Smooth muscle cell (in vitro differentiated cells): ENCODE data around the gene PI4KB. TPM values are rescaled to one million over a fixed set of nuclear protein-coding genes. Genes with fewer than 3 reads are reported as not detected.
A peak's percentile ranks its signal among the peaks of the same experiment; 100 is the strongest.

Experiments used
- DNase-seq: peaks from one replicate; lab custom pipeline; 2025; ENCODE audit not compliant: unreplicated experiment; lab: John Stamatoyannopoulos, UW
- H2AFZ ChIP-seq: fragments of 200-600 bp; sonication (generic); 2 replicates; pipeline ENCODE4 v1.6.0; 2016; ENCODE audit warnings: antibody characterized with exemption, low read depth, mild to moderate bottlenecking
- H3F3A ChIP-seq: fragments of 200-600 bp; sonication (generic); 2 replicates; pipeline ENCODE4 v1.6.0; 2017; ENCODE audit warnings: antibody characterized with exemption, low read depth
- H3K27ac ChIP-seq: fragments of 200-600 bp; sonication (generic); 2 replicates; pipeline ENCODE4 v1.5.1; 2016; ENCODE audit warnings: low read depth, mild to moderate bottlenecking
- H3K27me3 ChIP-seq: fragments of 200-600 bp; sonication (generic); 2 replicates; pipeline ENCODE4 v1.6.1; 2016; ENCODE audit warnings: low read depth, mild to moderate bottlenecking
- H3K36me3 ChIP-seq: fragments of 200-600 bp; sonication (generic); 2 replicates; pipeline ENCODE4 v1.5.1; 2016; ENCODE audit warnings: low read depth
- H3K4me1 ChIP-seq: fragments of 200-600 bp; sonication (generic); 2 replicates; pipeline ENCODE4 v1.5.1; 2016; ENCODE audit warnings: low read depth
- H3K4me2 ChIP-seq: fragments of 200-600 bp; sonication (generic); 2 replicates; pipeline ENCODE4 v1.6.0; 2016; ENCODE audit warnings: mild to moderate bottlenecking
- H3K4me3 ChIP-seq: fragments of 200-600 bp; sonication (generic); 2 replicates; pipeline ENCODE4 v1.5.1; 2016; ENCODE audit warnings: mild to moderate bottlenecking
- H3K79me2 ChIP-seq: fragments of 200-600 bp; sonication (generic); 2 replicates; pipeline ENCODE4 v1.6.0; 2016; ENCODE audit warnings: low read depth, mild to moderate bottlenecking
- H3K9ac ChIP-seq: fragments of 200-600 bp; sonication (generic); 2 replicates; pipeline ENCODE4 v1.6.0; 2016; ENCODE audit warnings: low read depth
- H3K9me3 ChIP-seq: fragments of 200-600 bp; sonication (generic); replicated peaks from 2 replicates; pipeline ENCODE4 v1.5.1; 2016; ENCODE audit warnings: low read depth
- H4K20me1 ChIP-seq: fragments of 200-600 bp; sonication (generic); 2 replicates; pipeline ENCODE4 v1.6.0; 2016; ENCODE audit warnings: low read depth
- WGBS: methylation state at CpG from one replicate; pipeline ENCODE4 v1.1.7; 2016; ENCODE audit warnings: low lambda C conversion rate; 5-methylcytosine and 5-hydroxymethylcytosine counted together
- polyA plus RNA-seq: library from polyadenylated mRNA; unstranded; fragments of >200 nt; fragmentation: Nextera tagmentation; extraction: Ambion mirVana; gene quantifications from 2 replicates; pipeline ENCODE4 v1.2.1, GENCODE V29; 2016
- total RNA-seq: library from RNA; depleted of rRNA; stranded (reverse); fragments of >200 nt; gene quantifications from 2 replicates; pipeline ENCODE4 v1.2.3, GENCODE V29; 2014
- TF ChIP-seq, protein P1 (sequence below): fragments of 200-600 bp; sonication (generic); IDR thresholded peaks from 2 replicates; pipeline ENCODE4 v1.5.1; 2017; ENCODE audit warnings: borderline replicate concordance, mild to moderate bottlenecking, antibody characterized with exemption; ENCODE audit not compliant: insufficient read depth, poor library complexity, severe bottlenecking

Gene PI4KB
- total and polyA plus RNA-seq, 2 experiments from 2014 or later, result 32.2 to 46.7 TPM

DNA sequence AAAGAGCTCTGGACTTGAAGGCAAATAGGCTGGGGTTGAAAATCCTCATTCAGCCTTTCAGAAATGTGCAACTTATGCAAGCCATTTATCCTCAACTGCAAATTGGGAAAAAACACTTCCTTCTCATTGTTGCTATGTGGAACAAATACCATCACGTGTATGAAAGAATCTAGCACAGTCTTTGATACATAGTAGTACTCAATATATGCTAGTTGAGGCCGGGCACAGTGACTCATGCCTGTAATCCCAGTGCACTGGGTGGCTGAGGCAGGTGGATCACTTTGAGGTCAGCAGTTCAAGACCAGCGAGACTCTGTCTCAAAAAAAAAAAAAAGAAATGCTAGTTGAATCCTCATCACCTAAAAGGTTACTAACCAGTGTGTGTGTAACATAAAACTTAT is 8.2 kb downstream of the PI4KB start:
- Histone ChIP-seq H3K36me3 (no peaks in the 10 kb centered on the region), H2AFZ (no peak overlapping the region), H3K4me2 (no peak overlapping the region), H3K9ac (no peak overlapping the region), H3K27ac (no peak overlapping the region), H4K20me1 (peaks cover 9% of the 10 kb centered on the region), H3K27me3 (no peaks in the 10 kb centered on the region), H3K79me2 (peaks cover 49% of the 10 kb centered on the region), H3K4me1 (no peaks in the 10 kb centered on the region), H3F3A (no peaks in the 10 kb centered on the region), H3K4me3 (no peak overlapping the region), H3K9me3 (no peaks in the 10 kb centered on the region)
- no peak for DNase-seq
- WGBS, result 95% methylated on average over 3 of the region's 3 CpGs
- TF ChIP-seq, protein P1, sequence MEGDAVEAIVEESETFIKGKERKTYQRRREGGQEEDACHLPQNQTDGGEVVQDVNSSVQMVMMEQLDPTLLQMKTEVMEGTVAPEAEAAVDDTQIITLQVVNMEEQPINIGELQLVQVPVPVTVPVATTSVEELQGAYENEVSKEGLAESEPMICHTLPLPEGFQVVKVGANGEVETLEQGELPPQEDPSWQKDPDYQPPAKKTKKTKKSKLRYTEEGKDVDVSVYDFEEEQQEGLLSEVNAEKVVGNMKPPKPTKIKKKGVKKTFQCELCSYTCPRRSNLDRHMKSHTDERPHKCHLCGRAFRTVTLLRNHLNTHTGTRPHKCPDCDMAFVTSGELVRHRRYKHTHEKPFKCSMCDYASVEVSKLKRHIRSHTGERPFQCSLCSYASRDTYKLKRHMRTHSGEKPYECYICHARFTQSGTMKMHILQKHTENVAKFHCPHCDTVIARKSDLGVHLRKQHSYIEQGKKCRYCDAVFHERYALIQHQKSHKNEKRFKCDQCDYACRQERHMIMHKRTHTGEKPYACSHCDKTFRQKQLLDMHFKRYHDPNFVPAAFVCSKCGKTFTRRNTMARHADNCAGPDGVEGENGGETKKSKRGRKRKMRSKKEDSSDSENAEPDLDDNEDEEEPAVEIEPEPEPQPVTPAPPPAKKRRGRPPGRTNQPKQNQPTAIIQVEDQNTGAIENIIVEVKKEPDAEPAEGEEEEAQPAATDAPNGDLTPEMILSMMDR, result no peak

DNA sequence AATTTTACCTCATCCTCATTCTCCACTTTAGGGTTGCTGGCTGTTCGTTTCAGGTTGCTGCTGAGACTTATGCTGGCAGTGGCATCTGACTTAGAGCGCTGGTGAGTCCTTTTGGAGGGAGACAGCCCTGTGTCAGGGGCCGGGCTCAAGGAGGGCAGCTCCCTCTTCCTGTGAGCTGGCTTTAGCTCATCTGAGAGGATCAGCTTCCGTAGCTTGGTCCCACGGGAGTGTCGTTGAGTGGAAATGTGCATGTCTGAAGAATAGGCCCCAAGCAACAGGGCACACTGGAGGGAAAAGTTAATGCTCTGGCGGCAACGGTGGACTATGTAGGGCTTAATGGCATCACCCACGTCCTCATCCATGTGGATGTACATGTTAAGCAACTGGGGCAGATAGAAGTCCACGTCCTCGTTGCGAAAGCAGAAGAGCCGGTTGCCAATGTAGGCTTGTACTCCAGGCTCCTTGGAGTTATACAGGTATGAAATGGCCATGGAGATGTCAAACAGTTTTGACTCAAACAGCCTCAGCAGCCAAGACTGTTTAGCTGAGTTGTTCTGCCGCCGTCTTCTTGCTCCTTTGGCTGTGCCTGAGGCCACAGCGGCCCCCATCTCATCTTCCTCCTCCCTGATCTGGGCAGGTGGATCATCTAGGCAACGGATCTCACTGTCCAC is 11.5 kb downstream of the PI4KB start:
- DNase-seq, result no peak
- no peak overlapping the region for H3K4me2 ChIP-seq
- H3K36me3 ChIP-seq, result no peaks in the 10 kb centered on the region
- H3K4me3 ChIP-seq, result no peak overlapping the region
- H3K9ac ChIP-seq, result no peak overlapping the region
- no peaks in the 10 kb centered on the region for H3K27me3 ChIP-seq
- H3K9me3 ChIP-seq, result no peaks in the 10 kb centered on the region
- H3K4me1 ChIP-seq, result peaks cover 12% of the 10 kb centered on the region
- peaks cover 13% of the 10 kb centered on the region for H4K20me1 ChIP-seq
- H3K79me2 ChIP-seq, result peaks cover 19% of the 10 kb centered on the region
- H3K27ac ChIP-seq, result no peak overlapping the region
- TF ChIP-seq, protein P1, result no peak
- peaks cover 20% of the 10 kb centered on the region for H3F3A ChIP-seq
- 96% methylated on average over 17 of the region's 17 CpGs for whole genome bisulfite sequencing
- H2AFZ ChIP-seq, result no peak overlapping the region

DNA sequence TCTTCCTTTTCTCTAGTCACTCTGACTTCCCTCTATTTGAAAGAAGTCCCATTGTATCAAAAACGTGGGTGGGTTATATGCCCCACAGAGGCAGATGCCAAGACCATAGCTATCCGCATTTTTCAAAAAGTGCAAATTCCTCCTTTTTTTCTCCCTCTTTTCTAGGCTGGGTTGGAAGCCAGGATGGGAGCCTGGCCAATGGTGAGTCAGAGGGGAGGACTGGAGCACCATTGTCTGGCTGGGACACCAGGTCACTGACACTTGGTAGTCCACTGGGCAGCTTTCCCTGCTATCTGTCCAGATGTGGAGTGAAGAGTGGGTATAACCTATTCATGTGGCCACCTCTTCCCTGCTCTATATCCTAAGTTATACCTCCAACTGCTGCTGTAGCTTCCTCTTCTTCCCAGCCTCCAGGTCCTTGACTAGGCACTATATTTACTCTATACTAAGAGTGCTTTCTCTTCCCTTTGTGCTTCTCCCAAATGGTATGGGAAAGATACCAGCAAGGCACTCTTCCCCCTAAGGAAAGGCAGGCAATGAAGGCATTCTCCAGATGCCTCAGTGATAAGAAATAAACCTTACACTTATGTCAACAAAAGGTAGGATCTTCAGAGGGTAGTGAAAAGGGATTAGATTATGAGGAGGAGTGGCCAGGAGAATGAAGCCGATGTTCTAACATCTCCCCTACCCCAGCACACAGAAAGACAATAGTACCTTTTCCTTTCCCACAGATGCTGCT is 12.9 kb downstream of the PI4KB start:
- Histone ChIP-seq H3K36me3 (no peaks in the 10 kb centered on the region), H3K4me2 (no peak overlapping the region), H3K79me2 (peaks cover 14% of the 10 kb centered on the region), H4K20me1 (peaks cover 22% of the 10 kb centered on the region), H3F3A (peaks cover 20% of the 10 kb centered on the region), H3K4me3 (no peak overlapping the region), H2AFZ (no peak overlapping the region), H3K4me1 (peaks cover 25% of the 10 kb centered on the region), H3K9me3 (no peaks in the 10 kb centered on the region), H3K27me3 (no peaks in the 10 kb centered on the region), H3K9ac (no peak overlapping the region), H3K27ac (peak overlapping the region; percentile 99)
- 72% methylated on average over 3 of the region's 3 CpGs for WGBS
- TF ChIP-seq, protein P1, result no peak
- no peak for DNase-seq
